SK-N-MC (cell line): ENCODE data around the gene CEACAM21.

ENCODE experiments used
- DNase-seq: peaks from one replicate; pipeline ENCODE4 v3.0.0-alpha.2; 2011; ENCODE audit warnings: low read depth, low spot score
- H3K27ac ChIP-seq: fragments of 200-600 bp; sonication (generic); 2 replicates; pipeline ENCODE4 v1.5.1; 2016; ENCODE audit warnings: mixed run types
- H3K36me3 ChIP-seq: fragments of 200-600 bp; sonication (generic); 2 replicates; pipeline ENCODE4 v1.6.1; 2017; ENCODE audit warnings: antibody characterized with exemption, low read length, mixed read lengths; ENCODE audit not compliant: insufficient read depth
- H3K4me3 ChIP-seq: fragments of 200-600 bp; sonication (generic); 2 replicates; pipeline ENCODE4 v1.5.1; 2016
- H3K9ac ChIP-seq: fragments of 200-600 bp; sonication (generic); 2 replicates; pipeline ENCODE4 v1.8.0; 2017; ENCODE audit warnings: mixed run types, mixed read lengths; ENCODE audit not compliant: insufficient read length
- H3K9me3 ChIP-seq: fragments of 200-600 bp; sonication (generic); 2 replicates; pipeline ENCODE4 v1.6.1; 2017; ENCODE audit warnings: low read depth, mild to moderate bottlenecking, antibody characterized with exemption, low read length, moderate library complexity, mixed read lengths
- EZH2 ChIP-seq: fragments of 200-600 bp; sonication (generic); IDR thresholded peaks from one replicate; pipeline ENCODE4 v1.6.1; 2017; ENCODE audit warnings: antibody characterized with exemption
- FOXP2 ChIP-seq: optimal IDR thresholded peaks from 2 replicates; pipeline ENCODE3; 2011; ENCODE audit warnings: mild to moderate bottlenecking, moderate library complexity; ENCODE audit not compliant: insufficient read depth; ENCODE audit errors: extremely low read length, control extremely low read depth
- POLR2AphosphoS5 ChIP-seq: IDR thresholded peaks from 2 replicates; pipeline ENCODE4 v1.6.1; 2012; ENCODE audit warnings: mild to moderate bottlenecking, low read depth, low read length, borderline replicate concordance

The CEACAM21 gene

GRCh38 chr19:41623360-41623759 is 47.4 kb downstream of the CEACAM21 start:
- Histone ChIP-seq H3K27ac (no peak overlapping the region), H3K4me3 (no peak overlapping the region), H3K9ac (no peak overlapping the region), H3K36me3 (no peaks in the 10 kb centered on the region), H3K9me3 (no peaks in the 10 kb centered on the region)
- DNase-seq: no peak
- no peak for TF ChIP-seq FOXP2
- TF ChIP-seq POLR2AphosphoS5: no peak
- TF ChIP-seq EZH2: no peak

GRCh38 chr19:41624515-41624914 is 48.5 kb downstream of the CEACAM21 start:
- Histone ChIP-seq H3K36me3 (no peaks in the 10 kb centered on the region), H3K9ac (no peak overlapping the region), H3K4me3 (no peak overlapping the region), H3K27ac (no peak overlapping the region), H3K9me3 (no peaks in the 10 kb centered on the region)
- no peak for DNase-seq
- TF ChIP-seq FOXP2: no peak
- no peak for TF ChIP-seq EZH2
- no peak for TF ChIP-seq POLR2AphosphoS5

- Histone ChIP-seq H3K4me3 (no peak overlapping the region), H3K9ac (no peak overlapping the region), H3K27ac (no peak overlapping the region), H3K9me3 (no peaks in the 10 kb centered on the region), H3K36me3 (no peaks in the 10 kb centered on the region)
- TF ChIP-seq POLR2AphosphoS5 (no peak), FOXP2 (no peak), EZH2 (no peak)
- no peak for DNase-seq
Observed at GRCh38 chr19:41624937-41625336, 49.0 kb downstream of the CEACAM21 start.

- no peak overlapping the region for H3K4me3 ChIP-seq
- no peak for DNase-seq
- H3K9ac ChIP-seq: no peak overlapping the region
- no peaks in the 10 kb centered on the region for H3K9me3 ChIP-seq
- no peaks in the 10 kb centered on the region for H3K36me3 ChIP-seq
- TF ChIP-seq FOXP2: no peak
- TF ChIP-seq EZH2: no peak
- no peak for TF ChIP-seq POLR2AphosphoS5
- H3K27ac ChIP-seq: no peak overlapping the region
Observed at GRCh38 chr19:41626278-41626677, 50.3 kb downstream of the CEACAM21 start.

- H3K9me3 ChIP-seq: no peaks in the 10 kb centered on the region
- no peak within 1 kb of the TSS for H3K9ac ChIP-seq
- TF ChIP-seq POLR2AphosphoS5 (no peak), EZH2 (no peak), FOXP2 (no peak)
- H3K36me3 ChIP-seq: no peaks in the 10 kb centered on the region
- DNase-seq: no peak
- no peak within 1 kb of the TSS for H3K4me3 ChIP-seq
- no peak within 1 kb of the TSS for H3K27ac ChIP-seq
Observed at GRCh38 chr19:41626877-41627276, 50.9 kb downstream of the CEACAM21 start, which contains the start of gene CEACAM4. TSS of gene CEACAM4 (minus strand) at chr19:41627074. CDS start at chr19:41626963, 111 bp downstream.

GRCh38 chr19:41627966-41628675 is 52.2 kb downstream of the CEACAM21 start:
- H3K36me3 ChIP-seq: no peaks in the 10 kb centered on the region
- TF ChIP-seq POLR2AphosphoS5: no peak
- TF ChIP-seq EZH2: no peak
- TF ChIP-seq FOXP2: no peak
- H3K9me3 ChIP-seq: no peaks in the 10 kb centered on the region
- H3K4me3 ChIP-seq: no peak overlapping the region
- no peak for DNase-seq
- H3K9ac ChIP-seq: no peak overlapping the region
- H3K27ac ChIP-seq: no peak overlapping the region
